Smooth muscle cell (in vitro differentiated cells): ENCODE data around the gene ATP6V1A. TPM values are rescaled to one million over a fixed set of nuclear protein-coding genes. Genes with fewer than 3 reads are reported as not detected.

Source experiments
- DNase-seq: peaks from one replicate; lab custom pipeline; 2025; ENCODE audit not compliant: unreplicated experiment; lab: John Stamatoyannopoulos, UW
- H2AFZ ChIP-seq: fragments of 200-600 bp; sonication (generic); 2 replicates; pipeline ENCODE4 v1.6.0; 2016; ENCODE audit warnings: antibody characterized with exemption, low read depth, mild to moderate bottlenecking
- H3F3A ChIP-seq: fragments of 200-600 bp; sonication (generic); 2 replicates; pipeline ENCODE4 v1.6.0; 2017; ENCODE audit warnings: antibody characterized with exemption, low read depth
- H3K27ac ChIP-seq: fragments of 200-600 bp; sonication (generic); 2 replicates; pipeline ENCODE4 v1.5.1; 2016; ENCODE audit warnings: low read depth, mild to moderate bottlenecking
- H3K27me3 ChIP-seq: fragments of 200-600 bp; sonication (generic); 2 replicates; pipeline ENCODE4 v1.6.1; 2016; ENCODE audit warnings: low read depth, mild to moderate bottlenecking
- H3K36me3 ChIP-seq: fragments of 200-600 bp; sonication (generic); 2 replicates; pipeline ENCODE4 v1.5.1; 2016; ENCODE audit warnings: low read depth
- H3K4me1 ChIP-seq: fragments of 200-600 bp; sonication (generic); 2 replicates; pipeline ENCODE4 v1.5.1; 2016; ENCODE audit warnings: low read depth
- H3K4me2 ChIP-seq: fragments of 200-600 bp; sonication (generic); 2 replicates; pipeline ENCODE4 v1.6.0; 2016; ENCODE audit warnings: mild to moderate bottlenecking
- H3K4me3 ChIP-seq: fragments of 200-600 bp; sonication (generic); 2 replicates; pipeline ENCODE4 v1.5.1; 2016; ENCODE audit warnings: mild to moderate bottlenecking
- H3K79me2 ChIP-seq: fragments of 200-600 bp; sonication (generic); 2 replicates; pipeline ENCODE4 v1.6.0; 2016; ENCODE audit warnings: low read depth, mild to moderate bottlenecking
- H3K9ac ChIP-seq: fragments of 200-600 bp; sonication (generic); 2 replicates; pipeline ENCODE4 v1.6.0; 2016; ENCODE audit warnings: low read depth
- H3K9me3 ChIP-seq: fragments of 200-600 bp; sonication (generic); replicated peaks from 2 replicates; pipeline ENCODE4 v1.5.1; 2016; ENCODE audit warnings: low read depth
- H4K20me1 ChIP-seq: fragments of 200-600 bp; sonication (generic); 2 replicates; pipeline ENCODE4 v1.6.0; 2016; ENCODE audit warnings: low read depth
- WGBS: methylation state at CpG from one replicate; pipeline ENCODE4 v1.1.7; 2016; ENCODE audit warnings: low lambda C conversion rate; 5-methylcytosine and 5-hydroxymethylcytosine counted together
- polyA plus RNA-seq: library from polyadenylated mRNA; unstranded; fragments of >200 nt; fragmentation: Nextera tagmentation; extraction: Ambion mirVana; gene quantifications from 2 replicates; pipeline ENCODE4 v1.2.1, GENCODE V29; 2016
- total RNA-seq: library from RNA; depleted of rRNA; stranded (reverse); fragments of >200 nt; gene quantifications from 2 replicates; pipeline ENCODE4 v1.2.3, GENCODE V29; 2014
- TF ChIP-seq, protein P1 (sequence below): fragments of 200-600 bp; sonication (generic); IDR thresholded peaks from 2 replicates; pipeline ENCODE4 v1.5.1; 2017; ENCODE audit warnings: borderline replicate concordance, mild to moderate bottlenecking, antibody characterized with exemption; ENCODE audit not compliant: insufficient read depth, poor library complexity, severe bottlenecking

ATP6V1A gene
- total and polyA plus RNA-seq, 2 experiments from 2014 or later, result 38.7 to 41.7 TPM

DNA sequence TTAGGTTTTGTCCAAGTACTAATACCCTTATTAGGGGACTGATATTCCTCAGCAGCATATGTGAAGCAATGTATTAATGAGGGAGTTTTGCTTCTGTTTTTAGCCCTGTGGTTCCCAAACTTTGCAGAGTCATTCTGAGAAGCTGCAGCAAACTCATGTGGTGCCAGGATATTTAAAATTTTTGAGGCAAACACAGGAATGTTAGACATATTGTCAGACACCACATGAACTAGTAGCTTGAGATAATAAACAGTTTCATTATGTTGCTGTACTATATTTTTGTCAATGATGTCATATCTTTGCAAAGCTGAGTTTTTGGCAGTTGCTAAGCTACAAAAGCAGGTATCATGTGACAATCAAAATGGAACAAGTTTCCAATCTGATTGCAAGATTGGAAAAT, 36.6 kb downstream of the ATP6V1A start:
- no peaks in the 10 kb centered on the region for H3K79me2 ChIP-seq
- H3K4me1 ChIP-seq, result peaks cover 9% of the 10 kb centered on the region
- TF ChIP-seq, protein P1, sequence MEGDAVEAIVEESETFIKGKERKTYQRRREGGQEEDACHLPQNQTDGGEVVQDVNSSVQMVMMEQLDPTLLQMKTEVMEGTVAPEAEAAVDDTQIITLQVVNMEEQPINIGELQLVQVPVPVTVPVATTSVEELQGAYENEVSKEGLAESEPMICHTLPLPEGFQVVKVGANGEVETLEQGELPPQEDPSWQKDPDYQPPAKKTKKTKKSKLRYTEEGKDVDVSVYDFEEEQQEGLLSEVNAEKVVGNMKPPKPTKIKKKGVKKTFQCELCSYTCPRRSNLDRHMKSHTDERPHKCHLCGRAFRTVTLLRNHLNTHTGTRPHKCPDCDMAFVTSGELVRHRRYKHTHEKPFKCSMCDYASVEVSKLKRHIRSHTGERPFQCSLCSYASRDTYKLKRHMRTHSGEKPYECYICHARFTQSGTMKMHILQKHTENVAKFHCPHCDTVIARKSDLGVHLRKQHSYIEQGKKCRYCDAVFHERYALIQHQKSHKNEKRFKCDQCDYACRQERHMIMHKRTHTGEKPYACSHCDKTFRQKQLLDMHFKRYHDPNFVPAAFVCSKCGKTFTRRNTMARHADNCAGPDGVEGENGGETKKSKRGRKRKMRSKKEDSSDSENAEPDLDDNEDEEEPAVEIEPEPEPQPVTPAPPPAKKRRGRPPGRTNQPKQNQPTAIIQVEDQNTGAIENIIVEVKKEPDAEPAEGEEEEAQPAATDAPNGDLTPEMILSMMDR, result no peak
- no peaks in the 10 kb centered on the region for H3K9me3 ChIP-seq
- no peak overlapping the region for H3K4me3 ChIP-seq
- no peak for DNase-seq
- H2AFZ ChIP-seq, result no peak overlapping the region
- peaks cover 4% of the 10 kb centered on the region for H3F3A ChIP-seq
- H3K4me2 ChIP-seq, result peak overlapping the region; percentile 75
- peak overlapping the region; percentile 93 for H3K9ac ChIP-seq
- H3K27me3 ChIP-seq, result no peaks in the 10 kb centered on the region
- H3K27ac ChIP-seq, result peak overlapping the region; percentile 100
- no peaks in the 10 kb centered on the region for H3K36me3 ChIP-seq
- H4K20me1 ChIP-seq, result no peaks in the 10 kb centered on the region

GRCh38 chr3:113783980-113784379, 37.1 kb downstream of the ATP6V1A start:
- Histone ChIP-seq H2AFZ (peak overlapping the region; percentile 67), H3K36me3 (no peaks in the 10 kb centered on the region), H3K4me3 (no peak overlapping the region), H3K27me3 (no peaks in the 10 kb centered on the region), H3K79me2 (no peaks in the 10 kb centered on the region), H3K27ac (peak overlapping the region; percentile 100), H3F3A (peaks cover 4% of the 10 kb centered on the region), H3K4me2 (peak overlapping the region; percentile 50), H3K9me3 (no peaks in the 10 kb centered on the region), H3K4me1 (peaks cover 9% of the 10 kb centered on the region), H4K20me1 (no peaks in the 10 kb centered on the region), H3K9ac (peak overlapping the region; percentile 92)
- WGBS, result 61% methylated on average over 4 of the region's 4 CpGs
- no peak for DNase-seq
- TF ChIP-seq, protein P1, result no peak

DNA sequence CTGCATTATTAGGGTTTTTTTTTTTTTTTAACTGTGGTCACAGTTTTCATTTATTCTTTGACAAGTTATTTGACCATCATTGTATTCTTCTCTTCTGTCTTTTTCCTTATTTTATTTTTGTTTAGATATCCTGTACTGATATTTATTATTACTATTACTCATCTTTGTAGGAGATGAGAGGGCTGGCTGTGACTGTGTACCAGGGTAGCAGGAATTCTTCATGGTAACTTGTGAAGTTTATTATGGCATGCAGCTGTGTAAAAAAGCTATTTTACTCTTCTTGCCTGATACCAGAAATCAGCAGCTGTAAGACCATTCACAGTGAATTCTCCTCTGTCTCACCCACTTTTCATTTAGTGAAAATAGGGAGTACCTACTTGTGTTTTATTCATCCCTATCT, 44.5 kb downstream of the ATP6V1A start:
- no peaks in the 10 kb centered on the region for H3K79me2 ChIP-seq
- H3K4me3 ChIP-seq, result no peak overlapping the region
- H3K4me2 ChIP-seq, result no peak overlapping the region
- H3K9me3 ChIP-seq, result no peaks in the 10 kb centered on the region
- H3F3A ChIP-seq, result no peaks in the 10 kb centered on the region
- no peak overlapping the region for H3K27ac ChIP-seq
- H3K27me3 ChIP-seq, result no peaks in the 10 kb centered on the region
- H3K9ac ChIP-seq, result no peak overlapping the region
- H3K4me1 ChIP-seq, result no peaks in the 10 kb centered on the region
- no peak for DNase-seq
- TF ChIP-seq, protein P1, result no peak
- no peaks in the 10 kb centered on the region for H4K20me1 ChIP-seq
- H2AFZ ChIP-seq, result no peak overlapping the region
- H3K36me3 ChIP-seq, result no peaks in the 10 kb centered on the region

GRCh38 chr3:113794526-113794925, 47.7 kb downstream of the ATP6V1A start:
- 97% methylated on average over 4 of the region's 4 CpGs for WGBS

More at GRCh38 chr3:113794526-113794925, 47.7 kb downstream of the ATP6V1A start:
- no peak overlapping the region for H3K4me3 ChIP-seq
- no peaks in the 10 kb centered on the region for H3K79me2 ChIP-seq
- no peak for DNase-seq
- no peak overlapping the region for H3K27ac ChIP-seq
- TF ChIP-seq, protein P1, result no peak
- H2AFZ ChIP-seq, result no peak overlapping the region
- no peak overlapping the region for H3K9ac ChIP-seq
- no peaks in the 10 kb centered on the region for H4K20me1 ChIP-seq
- H3K4me1 ChIP-seq, result no peaks in the 10 kb centered on the region
- H3K36me3 ChIP-seq, result peaks cover 16% of the 10 kb centered on the region
- H3K27me3 ChIP-seq, result no peaks in the 10 kb centered on the region
- H3K9me3 ChIP-seq, result no peaks in the 10 kb centered on the region
- H3F3A ChIP-seq, result no peaks in the 10 kb centered on the region
- H3K4me2 ChIP-seq, result no peak overlapping the region
